ENCODE measurements around the gene FOXO6.

DNA sequence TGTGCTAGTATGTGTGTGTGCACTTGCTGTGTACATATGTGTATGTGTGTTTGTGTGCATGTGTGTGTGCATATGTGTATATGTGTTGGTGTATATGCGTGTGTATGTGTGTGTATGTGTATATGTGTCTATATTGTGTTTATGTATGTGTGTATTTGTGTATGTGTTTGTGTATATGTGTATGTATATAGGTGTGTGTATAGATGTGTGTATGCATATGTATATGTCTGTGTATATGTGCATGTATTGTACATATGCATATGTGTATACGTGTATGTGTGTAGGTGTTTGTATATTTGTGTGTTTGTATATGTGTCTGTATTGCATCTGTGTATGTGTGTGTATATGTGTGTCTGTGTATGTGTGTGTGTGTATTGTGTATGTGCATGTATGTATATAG is 64.1 kb downstream of the FOXO6 start:
- TF ChIP-seq CTCF (IDR thresholded peaks at IDR 0.05) (no peak), EZH2 (IDR thresholded peaks at IDR 0.05; ENCODE audit: borderline replicate concordance, insufficient read depth, low read depth, low read length, poor library complexity, severe bottlenecking) (no peak)

Data from B cell (primary cell).